ENCODE measurements around the gene POPDC2.
"Not testable (repeated sequence)": the region's sequence is repeated elsewhere in the genome, so short reads cannot be mapped to it uniquely, and the experiment has no call there.

The POPDC2 gene

GRCh38 chr3:119660474-119661440 lies at the start of gene POPDC2:
Gene POPDC2, minus strand, starts transcription at chr3:119660589. Its CDS starts 166 bp downstream, at chr3:119660423.
- DNase-seq (ENCODE audit: low spot score): peak; percentile 42

DNA sequence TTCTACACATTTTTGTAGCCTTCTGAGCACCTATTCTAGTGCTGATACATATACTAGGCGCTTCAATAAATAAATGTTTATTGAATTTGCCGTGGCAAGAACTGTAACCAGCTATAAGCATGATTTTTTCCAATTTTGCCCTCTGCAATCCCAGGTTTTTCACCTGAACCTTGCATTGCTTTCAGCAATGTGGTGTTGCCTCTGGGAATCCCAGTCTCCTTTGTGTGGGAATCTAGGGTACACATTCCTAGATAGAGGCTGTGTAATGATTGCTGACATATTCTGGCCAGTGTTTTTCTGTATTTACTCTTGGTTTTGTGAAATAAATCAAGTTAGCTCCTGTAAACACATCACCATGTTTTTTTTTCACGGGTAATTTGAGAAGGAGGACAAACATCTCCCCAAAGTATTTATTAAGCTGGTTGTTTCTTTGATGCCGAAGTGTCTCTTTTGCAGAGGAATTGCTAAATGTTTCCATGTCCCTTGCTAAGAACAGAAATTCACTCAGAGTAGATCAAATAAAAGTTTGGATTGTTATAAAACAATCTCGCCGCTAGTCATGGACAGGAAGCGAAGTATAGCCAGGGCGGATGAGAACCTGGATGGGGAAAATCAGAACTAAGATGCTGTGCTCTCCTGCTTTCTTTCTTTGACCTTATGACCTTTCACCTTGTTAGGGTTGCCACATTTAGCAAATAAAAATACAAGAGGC lies 43.6 kb upstream of the POPDC2 start:
- DNase-seq (ENCODE audit: low spot score): no peak

DNA sequence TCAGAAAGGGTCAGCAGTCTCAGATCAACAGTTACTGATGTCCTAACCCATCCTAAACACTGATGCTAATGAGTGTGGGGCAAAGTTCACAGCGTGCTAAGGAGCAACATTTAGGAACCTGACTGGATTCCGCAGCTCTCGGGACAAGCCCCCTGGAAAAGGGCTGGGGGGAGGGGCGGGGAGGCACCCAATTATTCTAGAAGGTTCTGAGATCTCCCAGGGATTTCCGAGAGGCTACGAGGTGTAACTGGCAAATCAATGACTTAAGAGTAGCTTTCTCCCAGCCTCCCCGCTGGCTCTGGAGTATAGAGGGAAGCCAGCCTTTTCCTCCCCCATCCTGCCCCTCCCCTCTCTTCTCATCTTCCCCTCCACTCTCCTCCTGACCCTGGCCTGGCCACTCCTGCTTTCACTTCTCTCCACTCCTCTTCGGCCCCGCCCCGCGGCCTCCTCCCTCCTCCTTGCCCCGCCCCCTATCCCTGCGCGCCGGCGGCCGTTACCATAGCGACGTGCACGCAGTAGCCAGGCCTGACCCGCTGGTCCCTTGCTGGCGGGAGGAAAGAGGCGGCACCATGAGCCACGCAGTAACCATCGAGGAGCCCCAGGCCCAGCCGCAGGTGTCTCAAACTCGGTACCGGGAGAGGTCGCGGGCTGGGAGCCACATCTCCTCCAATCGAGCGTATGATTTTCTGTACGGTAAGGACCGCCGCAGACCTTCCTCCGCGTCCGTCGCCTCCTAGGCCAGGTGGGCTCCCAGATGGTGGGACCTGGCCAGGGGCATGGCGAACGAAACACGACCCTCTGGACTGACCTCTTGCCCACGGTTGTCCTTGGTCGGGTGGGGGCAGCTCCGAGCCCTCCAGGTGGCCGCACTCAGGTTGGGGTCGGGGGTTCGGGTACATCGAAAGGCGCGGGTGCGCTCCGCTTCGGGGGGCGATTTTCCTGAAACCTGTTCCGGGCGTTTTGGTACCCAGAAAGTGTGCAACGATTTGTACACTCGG lies 42.4 kb upstream of the POPDC2 start, which contains the start of gene CFAP91:
Gene CFAP91, plus strand, starts transcription at position 493 of the 998 bp plus-strand sequence. Its CDS starts 77 bp downstream, at position 570.
- DNase-seq (ENCODE audit: low spot score): peak; percentile 97

GRCh38 chr3:119700920-119701734 lies 40.7 kb upstream of the POPDC2 start:
- DNase-seq (ENCODE audit: low spot score): no peak

GRCh38 chr3:119700269-119700919 lies 40.0 kb upstream of the POPDC2 start:
- DNase-seq (ENCODE audit: low spot score): no peak

DNA sequence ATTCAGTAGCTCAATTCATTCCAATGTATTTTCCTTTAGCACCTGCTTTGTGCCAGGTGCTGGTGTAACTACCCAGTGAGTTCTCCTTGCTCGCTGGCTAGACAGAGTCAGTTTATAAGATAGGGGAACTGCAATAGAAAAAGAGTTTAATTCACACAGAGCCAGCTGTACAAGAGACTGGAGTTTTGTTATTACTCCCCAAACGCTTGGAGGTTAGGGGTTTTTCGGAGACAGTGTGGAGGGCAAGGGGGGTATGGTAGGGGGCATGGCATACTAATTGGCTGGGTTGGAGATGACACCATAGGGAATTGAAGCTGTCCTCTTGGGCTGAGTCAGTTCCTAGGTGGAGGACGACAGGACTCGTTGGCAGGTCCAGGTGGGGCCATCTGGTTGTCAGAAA lies 37.0 kb upstream of the POPDC2 start:
- no peak for DNase-seq (ENCODE audit: low spot score)

DNA sequence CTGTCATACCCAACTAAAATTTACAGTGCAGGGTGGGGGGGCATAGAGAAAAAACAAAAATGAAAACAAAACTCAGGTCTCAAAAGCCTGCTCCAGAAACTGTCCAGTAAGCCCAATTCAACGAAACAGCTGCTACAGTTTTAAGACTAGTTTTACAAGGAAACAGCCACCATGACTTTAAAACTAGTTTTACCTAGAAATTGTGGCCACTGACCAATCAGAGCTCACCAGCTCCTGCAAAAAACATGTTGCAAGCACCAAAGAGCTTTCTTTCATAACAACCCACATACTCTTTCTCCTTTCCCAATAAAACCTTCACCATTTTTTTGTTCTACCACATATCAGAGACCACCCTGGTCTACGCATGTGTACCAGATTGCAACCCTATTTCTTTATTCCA lies 35.1 kb upstream of the POPDC2 start:
- DNase-seq (ENCODE audit: low spot score): peak; percentile 10

DNA sequence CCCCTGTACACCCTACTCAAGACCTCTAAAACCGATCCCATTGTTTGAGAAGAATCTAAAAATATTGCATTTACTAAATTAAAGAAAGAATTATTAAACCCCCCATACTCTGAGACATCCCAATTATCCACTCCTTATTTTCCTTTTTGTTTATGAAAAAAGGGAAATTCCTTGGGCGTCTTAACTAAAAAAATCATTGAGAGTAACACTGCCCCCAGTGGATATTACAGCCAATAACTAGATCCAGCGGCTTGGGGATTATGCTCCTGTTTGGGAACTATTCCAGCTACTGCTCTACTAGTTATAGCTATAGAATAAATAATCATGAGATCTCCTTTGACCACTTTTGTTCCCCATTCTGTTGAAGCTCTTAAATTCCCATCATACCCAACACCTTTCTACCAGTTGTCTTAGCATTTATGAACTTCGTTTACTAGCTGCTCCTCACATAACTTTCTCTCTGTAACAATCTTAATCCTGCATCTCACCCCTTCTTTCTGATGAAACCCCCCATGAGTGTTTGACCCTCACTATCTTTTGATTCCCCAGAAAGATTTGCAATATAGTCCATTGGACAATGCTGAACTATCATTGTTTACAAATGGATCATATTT lies 29.8 kb upstream of the POPDC2 start:
- peak; percentile 56 for DNase-seq (ENCODE audit: low spot score)

- no peak for DNase-seq (ENCODE audit: low spot score)
Observed at GRCh38 chr3:119683421-119683820, 23.0 kb upstream of the POPDC2 start.

DNA sequence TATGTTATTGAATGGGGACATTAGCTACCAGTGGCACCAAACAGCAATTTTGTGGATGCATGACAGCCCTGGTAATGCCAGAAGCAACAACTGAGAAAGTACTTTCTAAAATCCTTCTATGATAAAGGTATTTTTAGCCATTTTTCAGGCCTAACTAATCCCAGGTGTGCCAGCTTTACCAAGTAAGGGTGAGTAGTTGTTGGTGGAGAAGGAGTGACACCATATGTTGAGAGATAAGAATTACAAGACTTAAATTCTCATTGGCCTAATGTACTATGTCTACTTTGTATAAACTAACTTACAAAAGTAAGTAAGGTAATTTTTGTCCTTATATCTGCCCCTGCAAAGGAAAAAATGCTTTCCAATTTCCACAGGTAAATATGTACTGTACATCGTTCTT lies 20.9 kb upstream of the POPDC2 start:
- peak; percentile 61 for DNase-seq (ENCODE audit: low spot score)

- no peak for DNase-seq (ENCODE audit: low spot score)
Observed at GRCh38 chr3:119679874-119680273, 19.5 kb upstream of the POPDC2 start.

GRCh38 chr3:119678209-119678608 lies 17.8 kb upstream of the POPDC2 start:
- DNase-seq (ENCODE audit: low spot score): not testable (repeated sequence)

- no peak for DNase-seq (ENCODE audit: low spot score)
Observed at GRCh38 chr3:119677641-119677934, 17.2 kb upstream of the POPDC2 start.

DNA sequence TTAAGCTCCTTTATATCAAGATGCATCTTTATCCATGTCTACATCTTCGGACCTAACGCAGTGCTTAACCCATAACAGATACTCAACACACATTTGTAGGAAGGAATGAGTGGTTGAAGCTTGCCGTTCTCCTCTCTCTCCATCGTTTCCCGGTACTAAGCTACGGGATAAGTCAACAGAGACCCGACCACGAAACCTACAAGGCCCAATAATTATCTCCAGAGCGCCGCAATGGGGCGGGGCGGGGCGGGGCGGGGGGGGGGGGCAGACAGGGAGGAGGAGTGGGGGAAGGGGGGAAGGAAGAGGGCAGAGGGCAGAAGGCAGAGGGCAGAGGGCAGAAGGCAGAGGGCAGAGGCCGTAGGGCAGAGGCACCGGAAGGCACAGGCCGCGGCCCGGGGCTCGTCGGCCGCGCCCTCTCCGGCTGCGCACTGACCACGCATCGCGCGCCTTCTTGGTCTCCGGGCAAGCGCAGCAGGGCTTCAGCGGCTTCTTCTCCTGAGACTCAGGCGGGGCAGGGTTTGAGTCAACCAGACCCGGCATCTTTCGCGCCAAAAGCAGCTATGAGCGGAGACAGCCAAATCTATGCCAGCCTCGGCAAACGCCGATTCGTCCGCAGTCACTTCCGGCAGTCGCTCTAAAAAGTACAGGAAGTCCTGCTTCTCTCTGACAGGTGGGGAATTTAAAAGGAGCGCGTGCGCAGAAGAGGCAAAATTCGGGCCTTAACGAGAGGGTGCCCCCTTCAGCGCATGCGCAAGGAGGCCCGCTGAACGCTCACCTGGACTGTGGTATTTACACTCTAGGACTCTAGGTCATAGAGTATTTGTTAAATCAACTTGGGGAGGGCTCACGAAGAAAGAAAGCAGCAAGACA lies 16.6 kb upstream of the POPDC2 start, which contains the start of gene COX17:
Gene COX17, minus strand, starts transcription at position 636 of the 870 bp plus-strand sequence. Its CDS starts 96 bp downstream, at position 540.
- DNase-seq (ENCODE audit: low spot score): peak; percentile 97

GRCh38 chr3:119676020-119676419 lies 15.6 kb upstream of the POPDC2 start:
- DNase-seq (ENCODE audit: low spot score): no peak

DNA sequence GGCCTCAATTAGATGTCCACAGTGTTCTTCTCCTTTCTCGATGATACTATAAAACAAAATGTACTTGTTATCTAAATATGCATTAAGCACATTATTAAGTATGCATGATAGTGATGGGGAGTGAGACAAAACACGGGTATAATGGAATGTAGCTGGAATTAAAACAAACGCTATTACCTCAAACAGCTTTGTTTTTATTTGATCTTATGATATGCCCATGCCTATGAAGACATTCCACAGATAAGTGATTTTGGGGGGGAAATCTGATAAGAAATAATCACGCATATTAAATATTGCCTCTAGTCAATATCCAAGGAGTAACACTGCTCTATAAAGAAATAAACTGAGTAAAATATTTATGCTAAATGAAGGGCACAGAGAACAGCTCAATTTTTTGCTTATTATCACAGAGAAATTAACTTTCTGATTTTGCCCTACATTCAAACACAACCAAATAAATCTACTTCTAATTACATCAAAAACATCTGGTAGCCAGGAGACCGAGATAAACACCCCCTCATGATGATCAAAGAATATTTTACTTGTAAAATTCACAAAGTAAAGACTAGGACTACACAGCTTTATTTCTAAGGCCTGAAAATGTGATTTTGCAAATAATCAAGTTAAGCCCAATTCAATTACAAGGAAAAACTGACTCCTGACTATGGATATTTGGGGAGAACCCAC lies 14.9 kb upstream of the POPDC2 start:
- DNase-seq (ENCODE audit: low spot score): no peak

DNA sequence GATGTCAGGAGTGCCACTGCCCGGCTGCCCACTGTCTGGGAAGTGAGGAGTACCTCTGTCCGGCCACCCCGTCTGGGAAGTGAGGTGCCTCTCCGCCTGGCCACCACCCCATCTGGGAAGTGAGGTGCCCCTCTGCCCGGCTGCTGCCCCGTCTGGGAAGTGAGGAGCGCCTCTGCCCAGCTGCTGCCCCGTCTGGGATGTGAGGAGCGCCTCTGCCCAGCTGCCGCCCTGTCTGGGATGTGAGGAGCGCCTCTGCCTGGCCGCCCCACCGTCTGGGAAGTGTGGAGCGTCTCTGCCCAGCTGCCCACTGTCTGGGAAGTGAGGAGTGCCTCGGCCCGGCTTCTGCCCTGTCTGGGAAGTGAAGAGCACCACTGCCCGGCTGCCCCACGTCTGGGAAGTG lies 13.5 kb upstream of the POPDC2 start:
- no peak for DNase-seq (ENCODE audit: low spot score)

DNA sequence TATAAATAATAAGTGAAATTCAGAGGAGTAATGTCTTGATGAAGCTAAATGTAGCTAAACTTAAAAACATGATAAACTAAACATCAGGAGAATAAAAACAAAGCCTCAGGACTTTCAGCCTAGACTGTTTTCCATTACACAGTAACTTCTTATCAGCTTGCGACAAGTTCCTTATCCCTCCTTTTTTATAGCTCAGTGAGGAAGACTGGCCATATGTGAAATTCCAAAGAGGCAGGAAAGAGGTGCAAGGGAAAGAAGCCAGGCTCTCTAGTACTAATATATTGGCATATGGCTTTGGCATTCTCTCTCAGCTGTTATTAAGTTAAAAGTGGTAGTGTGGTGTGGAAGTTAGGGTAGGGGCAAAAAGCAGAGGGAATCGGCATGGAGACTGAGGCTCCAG lies 12.4 kb upstream of the POPDC2 start:
- no peak for DNase-seq (ENCODE audit: low spot score)

Data from GM03348 (cell line).